H9 (cell line): ENCODE data around the gene ACSM3. TPM values are rescaled to one million over a fixed set of nuclear protein-coding genes. Genes with fewer than 3 reads are reported as not detected.

Source experiments
- DNase-seq: peaks from one replicate; pipeline ENCODE4 v3.0.0-alpha.2; 2017
- H2AFZ ChIP-seq: one replicate; pipeline ENCODE4 v1.6.1; 2013; ENCODE audit warnings: mild to moderate bottlenecking, low read length, control low read depth, moderate library complexity
- H2AK5ac ChIP-seq: 2 replicates; pipeline ENCODE4 v1.6.1; 2013; ENCODE audit warnings: low read length, control low read depth, mixed read lengths; ENCODE audit not compliant: insufficient read length
- H2BK120ac ChIP-seq: one replicate; pipeline ENCODE4 v1.6.1; 2013; ENCODE audit warnings: low read depth, mild to moderate bottlenecking, low read length, control low read depth, inconsistent platforms; ENCODE audit not compliant: poor library complexity, severe bottlenecking
- H2BK12ac ChIP-seq: 2 replicates; pipeline ENCODE4 v1.6.1; 2013; ENCODE audit warnings: low read length, control low read depth, mixed read lengths, low read depth; ENCODE audit not compliant: insufficient read length
- H2BK15ac ChIP-seq: 2 replicates; pipeline ENCODE4 v1.6.1; 2013; ENCODE audit warnings: low read depth, low read length, control low read depth
- H2BK20ac ChIP-seq: one replicate; pipeline ENCODE4 v1.6.1; 2013; ENCODE audit warnings: low read depth, mild to moderate bottlenecking, low read length, control low read depth, inconsistent platforms; ENCODE audit not compliant: poor library complexity, severe bottlenecking
- H2BK5ac ChIP-seq: 2 replicates; pipeline ENCODE4 v1.6.1; 2013; ENCODE audit warnings: low read length, control low read depth, mixed read lengths; ENCODE audit not compliant: insufficient read length
- H3K14ac ChIP-seq: 2 replicates; pipeline ENCODE4 v1.6.1; 2013; ENCODE audit warnings: low read length, control low read depth; ENCODE audit not compliant: insufficient read depth
- H3K18ac ChIP-seq: 2 replicates; pipeline ENCODE4 v1.6.1; 2013; ENCODE audit warnings: low read depth, mild to moderate bottlenecking, mixed read lengths, low read length, control low read depth; ENCODE audit not compliant: insufficient read length
- H3K23ac ChIP-seq: 2 replicates; pipeline ENCODE4 v1.6.1; 2013; ENCODE audit warnings: low read length, control low read depth, mixed read lengths, low read depth; ENCODE audit not compliant: insufficient read length
- H3K23me2 ChIP-seq: 2 replicates; pipeline ENCODE4 v1.6.1; 2013; ENCODE audit warnings: low read depth, mild to moderate bottlenecking, mixed read lengths, low read length, control low read depth; ENCODE audit not compliant: insufficient read length, poor library complexity, severe bottlenecking
- H3K27ac ChIP-seq: 2 replicates; pipeline ENCODE4 v1.5.1; 2013; ENCODE audit warnings: low read length, control low read depth, mixed read lengths, low read depth; ENCODE audit not compliant: insufficient read length
- H3K27me3 ChIP-seq: 2 replicates; pipeline ENCODE4 v1.6.1; 2013; ENCODE audit warnings: low read length, control low read depth, inconsistent platforms; ENCODE audit not compliant: insufficient read depth
- H3K4ac ChIP-seq: 2 replicates; pipeline ENCODE4 v1.6.1; 2013; ENCODE audit warnings: low read depth, mild to moderate bottlenecking, control low read depth, inconsistent platforms, low read length, moderate library complexity
- H3K4me1 ChIP-seq: 2 replicates; pipeline ENCODE4 v1.6.1; 2013; ENCODE audit warnings: low read length, control low read depth, inconsistent platforms; ENCODE audit not compliant: insufficient read depth
- H3K4me2 ChIP-seq: 2 replicates; pipeline ENCODE4 v1.6.1; 2013; ENCODE audit warnings: low read length, control low read depth, mixed read lengths; ENCODE audit not compliant: insufficient read length, insufficient read depth
- H3K56ac ChIP-seq: 2 replicates; pipeline ENCODE4 v1.6.1; 2013; ENCODE audit warnings: low read depth, mild to moderate bottlenecking, mixed read lengths, low read length, control low read depth; ENCODE audit not compliant: insufficient read length
- H3K79me1 ChIP-seq: 2 replicates; pipeline ENCODE4 v1.6.1; 2013; ENCODE audit warnings: low read depth, mild to moderate bottlenecking, moderate library complexity, low read length, control low read depth, inconsistent platforms; ENCODE audit not compliant: insufficient read depth, poor library complexity, severe bottlenecking
- H3K79me2 ChIP-seq: 2 replicates; pipeline ENCODE4 v1.6.1; 2013; ENCODE audit warnings: low read length, control low read depth, inconsistent platforms; ENCODE audit not compliant: insufficient read depth
- H3K9ac ChIP-seq: 2 replicates; pipeline ENCODE4 v1.6.1; 2013; ENCODE audit warnings: low read length, control low read depth, mixed read lengths; ENCODE audit not compliant: insufficient read length; ENCODE audit errors: extremely low read depth
- H3K9me3 ChIP-seq: one replicate; pipeline ENCODE4 v1.6.1; 2013; ENCODE audit warnings: low read depth, low read length, inconsistent platforms; ENCODE audit not compliant: control insufficient read depth
- H3T11ph ChIP-seq: one replicate; pipeline ENCODE4 v1.6.1; 2013; ENCODE audit warnings: mild to moderate bottlenecking, low read length, control low read depth, inconsistent platforms
- H4K20me1 ChIP-seq: one replicate; pipeline ENCODE4 v1.6.1; 2013; ENCODE audit not compliant: control insufficient read depth, insufficient read length, insufficient read depth
- H4K5ac ChIP-seq: 2 replicates; pipeline ENCODE4 v1.6.1; 2013; ENCODE audit warnings: low read depth, mild to moderate bottlenecking, mixed read lengths, low read length, control low read depth; ENCODE audit not compliant: insufficient read length
- H4K8ac ChIP-seq: replicated peaks from 2 replicates; pipeline ENCODE4 v1.6.1; 2013; ENCODE audit warnings: low read length, control low read depth, mixed read lengths, low read depth; ENCODE audit not compliant: insufficient read length
- H4K91ac ChIP-seq: 2 replicates; pipeline ENCODE4 v1.6.1; 2013; ENCODE audit warnings: low read depth, mild to moderate bottlenecking, moderate library complexity, mixed read lengths, low read length, control low read depth; ENCODE audit not compliant: insufficient read length
- H3K27ac Mint-ChIP-seq, 3 experiments: 2 replicates in 2 of 3; 3 replicates in 1 of 3; pipeline ENCODE4 v1.8.0; 2020 to 2021; ENCODE audit warnings: mixed read lengths in 3 of 3, mild to moderate bottlenecking in 1 of 3, moderate library complexity in 1 of 3
- H3K27me3 Mint-ChIP-seq: 2 replicates; pipeline ENCODE4 v1.8.0; 2021; ENCODE audit warnings: low read depth, mild to moderate bottlenecking, moderate library complexity, mixed read lengths
- H3K36me3 Mint-ChIP-seq, 3 experiments: 2 replicates in 2 of 3; 3 replicates in 1 of 3; pipeline ENCODE4 v1.8.0; 2020 to 2021; ENCODE audit warnings: low read depth in 3 of 3, mixed read lengths in 3 of 3; ENCODE audit not compliant: insufficient read depth in 1 of 3
- H3K4me1 Mint-ChIP-seq, 2 experiments: 2 replicates each; pipeline ENCODE4 v1.8.0; 2020; ENCODE audit warnings: mixed read lengths in 2 of 2
- H3K4me3 Mint-ChIP-seq, 2 experiments: 2 replicates in 1 of 2; 3 replicates in 1 of 2; pipeline ENCODE4 v1.8.0; 2020 to 2021; ENCODE audit warnings: mild to moderate bottlenecking in 2 of 2, mixed read lengths in 2 of 2, moderate library complexity in 1 of 2
- H3K9me3 Mint-ChIP-seq, 2 experiments: 2 replicates in 1 of 2; 3 replicates in 1 of 2; pipeline ENCODE4 v1.8.0; 2020; ENCODE audit warnings: mild to moderate bottlenecking in 2 of 2, mixed read lengths in 2 of 2, moderate library complexity in 1 of 2
- CTCF ChIP-seq: fragments of 200-600 bp; sonication (generic); conservative IDR thresholded peaks from 3 replicates; pipeline ENCODE4 v1.8.0; 2021; ENCODE audit warnings: antibody characterized with exemption, mild to moderate bottlenecking
- WGBS: extraction: QIAGEN DNeasy Blood & Tissue Kit; methylation state at CpG from one replicate; pipeline ENCODE4 v1.1.7; 2013; ENCODE audit warnings: missing lambda C conversion rate, low lambda C conversion rate, mixed read lengths; ENCODE audit not compliant: insufficient read length; ENCODE audit errors: extremely low coverage; 5-methylcytosine and 5-hydroxymethylcytosine counted together
- total RNA-seq: library from RNA; stranded (reverse); gene quantifications from 2 replicates; pipeline ENCODE4 v1.2.1, GENCODE V29; 2021

The ACSM3 gene
- total RNA-seq, 1 experiment from 2014 or later = 3.1 TPM

DNA sequence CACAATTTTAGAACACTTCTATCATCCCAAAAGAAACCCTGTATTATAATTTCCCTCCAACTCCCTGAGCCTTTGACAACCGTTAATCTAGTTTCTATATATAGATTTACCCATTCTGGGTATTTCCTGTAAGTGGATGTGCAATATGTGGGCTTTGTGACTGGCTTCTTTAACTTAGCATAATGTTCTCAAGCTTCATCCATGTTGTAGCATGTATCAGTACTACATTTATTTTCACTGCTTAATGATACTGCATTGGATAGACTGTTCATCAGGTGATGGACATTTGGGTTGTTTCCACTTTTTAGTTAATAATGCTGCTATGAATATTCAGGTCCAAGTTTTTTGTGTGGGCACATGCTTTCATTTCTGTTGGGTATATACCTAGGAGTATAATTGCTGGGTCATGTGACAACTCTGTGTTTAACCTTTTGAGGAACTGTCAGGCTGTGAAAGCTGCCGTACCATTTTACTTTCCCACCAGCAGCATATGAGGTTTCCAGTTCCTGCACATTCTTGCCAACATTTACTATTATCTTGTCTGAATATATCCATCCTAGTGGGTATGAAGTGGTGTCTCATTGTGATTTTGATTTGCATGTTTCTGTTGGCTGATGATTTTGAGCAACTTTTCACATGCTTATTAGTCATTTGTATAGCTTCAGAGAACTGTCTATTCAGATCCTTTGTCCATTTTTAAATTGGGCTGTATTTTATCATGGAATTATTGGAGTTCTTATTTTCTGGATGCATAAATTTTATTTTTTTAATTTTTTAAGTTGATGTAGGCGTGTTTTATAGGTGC is 58.9 kb downstream of the ACSM3 start:
- H4K91ac ChIP-seq = no peak overlapping the region
- H2BK15ac ChIP-seq = no peak overlapping the region
- no peaks in the 10 kb centered on the region for H3K79me2 ChIP-seq
- no peak overlapping the region for H2AK5ac ChIP-seq
- WGBS = 100% methylated on average over 1 of the region's 3 CpGs
- Mint-ChIP-seq H3K27me3 (no peaks in the 10 kb centered on the region), H3K27ac (no peak overlapping the region), H3K36me3 (peaks cover 7 to 65% (median 42%) of the 10 kb centered on the region in 3 experiments), H3K9me3 (no peaks in the 10 kb centered on the region), H3K4me3 (no peak overlapping the region), H3K4me1 (no peaks in the 10 kb centered on the region)
- no peak overlapping the region for H2BK20ac ChIP-seq
- H3K4ac ChIP-seq = no peak overlapping the region
- no peak overlapping the region for H3K56ac ChIP-seq
- no peak overlapping the region for H3K18ac ChIP-seq
- no peaks in the 10 kb centered on the region for H3K79me1 ChIP-seq
- no peak overlapping the region for H3K14ac ChIP-seq
- H3K9me3 ChIP-seq = no peaks in the 10 kb centered on the region
- no peak overlapping the region for H2BK120ac ChIP-seq
- no peaks in the 10 kb centered on the region for H4K20me1 ChIP-seq
- H2BK5ac ChIP-seq = no peak overlapping the region
- no peak overlapping the region for H2BK12ac ChIP-seq
- no peak for TF ChIP-seq CTCF
- H3K27me3 ChIP-seq = no peaks in the 10 kb centered on the region
- no peaks in the 10 kb centered on the region for H3K4me1 ChIP-seq
- DNase-seq = no peak
- H2AFZ ChIP-seq = no peak overlapping the region
- no peak overlapping the region for H4K5ac ChIP-seq
- H3K9ac ChIP-seq = no peak overlapping the region
- H3K27ac ChIP-seq = no peak overlapping the region
- no peaks in the 10 kb centered on the region for H3K23me2 ChIP-seq
- H4K8ac ChIP-seq = no peak overlapping the region
- H3K23ac ChIP-seq = no peak overlapping the region
- no peak overlapping the region for H3T11ph ChIP-seq
- H3K4me2 ChIP-seq = no peak overlapping the region
